ENCODE results near the gene GNA14. TPM values are rescaled to one million over a fixed set of nuclear protein-coding genes. Genes with fewer than 3 reads are reported as not detected.

GNA14 gene
- total RNA-seq, 1 donor from 2014 or later, result 0.22 TPM

- Mint-ChIP-seq H3K27me3 (ENCODE audit: low read depth) (no peaks in the 10 kb centered on the region), H3K27ac (ENCODE audit: unreplicated experiment) (no peak overlapping the region), H3K9me3 (ENCODE audit: low read depth) (no peaks in the 10 kb centered on the region), H3K4me1 (ENCODE audit: low read depth) (peaks cover 38% of the 10 kb centered on the region), H3K36me3 (ENCODE audit: low read depth) (no peaks in the 10 kb centered on the region), H3K4me3 (ENCODE audit: unreplicated experiment) (no peak overlapping the region)
- DNase-seq (ENCODE audit: low spot score), result no peak
- TF ChIP-seq CTCF (IDR thresholded peaks at IDR 0.05), result no peak
Observed at GRCh38 chr9:77510666-77511065, 137.5 kb downstream of the GNA14 start.

GRCh38 chr9:77508396-77508795 lies 139.7 kb downstream of the GNA14 start:
- Mint-ChIP-seq H3K27ac (ENCODE audit: unreplicated experiment) (no peak overlapping the region), H3K9me3 (ENCODE audit: low read depth) (no peaks in the 10 kb centered on the region), H3K36me3 (ENCODE audit: low read depth) (no peaks in the 10 kb centered on the region), H3K27me3 (ENCODE audit: low read depth) (no peaks in the 10 kb centered on the region), H3K4me3 (ENCODE audit: unreplicated experiment) (no peak overlapping the region), H3K4me1 (ENCODE audit: low read depth) (peaks cover 39% of the 10 kb centered on the region)
- DNase-seq (ENCODE audit: low spot score), result no peak
- no peak for TF ChIP-seq CTCF (IDR thresholded peaks at IDR 0.05)

DNA sequence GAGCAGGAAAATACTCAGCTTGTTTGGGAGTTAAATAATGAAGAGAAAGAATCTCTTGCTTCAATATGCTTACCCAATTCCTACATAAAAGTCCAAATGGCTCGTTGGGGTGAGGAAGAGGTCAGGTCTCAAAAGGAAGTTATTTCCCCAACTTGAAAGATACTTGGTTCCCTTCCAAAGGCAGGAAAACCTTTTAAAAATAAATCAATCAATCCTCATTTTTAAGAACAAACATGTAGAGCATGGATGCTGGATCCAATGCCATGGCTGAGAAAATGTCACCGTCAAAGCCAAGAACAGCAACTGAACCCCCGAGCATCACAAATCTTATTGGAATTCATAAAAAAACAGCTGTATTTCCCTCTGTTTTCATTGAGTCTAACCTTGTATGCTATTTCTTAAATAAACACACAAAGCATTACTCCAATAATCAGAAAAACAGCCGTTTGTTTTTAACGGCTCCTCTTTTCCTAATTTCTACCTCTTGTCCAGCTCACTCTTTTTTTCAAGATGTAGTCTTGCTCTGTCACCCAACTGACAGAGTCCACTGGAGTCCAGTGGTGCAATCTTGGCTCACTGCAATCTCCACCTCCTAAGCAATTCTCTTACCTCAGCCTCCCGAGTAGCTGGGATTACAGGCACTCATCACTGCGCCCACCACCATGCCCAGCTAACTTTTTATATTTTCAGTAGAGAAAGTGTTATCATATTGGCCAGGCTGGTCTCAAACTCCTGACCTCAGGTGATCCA lies 140.7 kb downstream of the GNA14 start:
- Mint-ChIP-seq H3K9me3 (ENCODE audit: low read depth) (no peaks in the 10 kb centered on the region), H3K36me3 (ENCODE audit: low read depth) (no peaks in the 10 kb centered on the region), H3K4me3 (ENCODE audit: unreplicated experiment) (no peak overlapping the region), H3K27ac (ENCODE audit: unreplicated experiment) (peak overlapping the region; percentile 25), H3K4me1 (ENCODE audit: low read depth) (peaks cover 42% of the 10 kb centered on the region), H3K27me3 (ENCODE audit: low read depth) (no peaks in the 10 kb centered on the region)
- no peak for DNase-seq (ENCODE audit: low spot score)
- TF ChIP-seq CTCF (IDR thresholded peaks at IDR 0.05), result no peak

GRCh38 chr9:77505232-77505631 lies 142.9 kb downstream of the GNA14 start:
- H3K4me3 Mint-ChIP-seq (ENCODE audit: unreplicated experiment), result no peak overlapping the region
- no peak overlapping the region for H3K27ac Mint-ChIP-seq (ENCODE audit: unreplicated experiment)
- DNase-seq (ENCODE audit: low spot score), result no peak
- peaks cover 46% of the 10 kb centered on the region for H3K4me1 Mint-ChIP-seq (ENCODE audit: low read depth)
- no peaks in the 10 kb centered on the region for H3K27me3 Mint-ChIP-seq (ENCODE audit: low read depth)
- H3K36me3 Mint-ChIP-seq (ENCODE audit: low read depth), result no peaks in the 10 kb centered on the region
- no peak for TF ChIP-seq CTCF (IDR thresholded peaks at IDR 0.05)
- H3K9me3 Mint-ChIP-seq (ENCODE audit: low read depth), result no peaks in the 10 kb centered on the region

- no peak for DNase-seq (ENCODE audit: low spot score)
- Mint-ChIP-seq H3K27ac (ENCODE audit: unreplicated experiment) (peak overlapping the region; percentile 61), H3K9me3 (ENCODE audit: low read depth) (no peaks in the 10 kb centered on the region), H3K27me3 (ENCODE audit: low read depth) (no peaks in the 10 kb centered on the region), H3K4me1 (ENCODE audit: low read depth) (peaks cover 46% of the 10 kb centered on the region), H3K4me3 (ENCODE audit: unreplicated experiment) (no peak overlapping the region), H3K36me3 (ENCODE audit: low read depth) (no peaks in the 10 kb centered on the region)
- no peak for TF ChIP-seq CTCF (IDR thresholded peaks at IDR 0.05)
Observed at GRCh38 chr9:77502568-77502967, 145.6 kb downstream of the GNA14 start.

All from chondrocyte (in vitro differentiated cells).